Activated naive CD4-positive, alpha-beta T cell treated with anti-CD3 and anti-CD28 coated beads, Interleukin-2, amount 50 U/mL, for 16 hours (primary cell): Measurements from ENCODE around the gene ZNF699.
"Not testable (repeated sequence)": the region's sequence is repeated elsewhere in the genome, so short reads cannot be mapped to it uniquely, and the experiment has no call there.

Experiments used
- DNase-seq: peaks from one replicate; pipeline ENCODE4 v3.0.0-alpha.2; 2020

The ZNF699 gene

GRCh38 chr19:9309139-9309973 is at the start of gene ZNF699:
Gene ZNF699, minus strand, starts transcription at chr19:9309838. Its CDS starts 4,719 bp downstream, at chr19:9305119.
- peak; percentile 99 for DNase-seq

- no peak for DNase-seq
Measured at GRCh38 chr19:9354651-9355050, 45.0 kb upstream of the ZNF699 start.

GRCh38 chr19:9353011-9353410 is 43.4 kb upstream of the ZNF699 start:
- DNase-seq, result no peak

- no peak for DNase-seq
Measured at GRCh38 chr19:9352505-9352904, 42.9 kb upstream of the ZNF699 start.

DNA sequence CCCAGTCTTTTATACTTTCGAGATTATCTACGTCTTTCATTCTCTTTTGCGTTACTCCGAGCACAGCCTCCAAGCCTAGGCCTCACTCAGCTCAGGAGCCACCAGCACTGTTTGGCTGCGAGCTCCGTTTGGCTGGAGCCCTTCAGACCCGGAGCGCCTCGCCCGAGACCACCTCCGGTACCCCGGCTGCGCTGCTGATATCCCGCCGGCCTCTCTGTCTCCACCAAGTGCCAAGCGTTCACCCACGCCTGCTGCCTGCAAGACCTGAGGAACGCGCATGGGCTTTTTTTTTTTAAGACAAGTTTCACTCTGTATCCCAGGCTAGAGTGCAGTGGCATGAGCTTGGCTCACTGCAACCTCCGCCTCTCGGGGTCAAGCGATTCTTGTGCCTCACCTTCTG is 39.0 kb upstream of the ZNF699 start:
- no peak for DNase-seq

GRCh38 chr19:9348253-9348652 is 38.6 kb upstream of the ZNF699 start:
- no peak for DNase-seq

GRCh38 chr19:9345005-9345404 is 35.4 kb upstream of the ZNF699 start:
- DNase-seq, result no peak

DNA sequence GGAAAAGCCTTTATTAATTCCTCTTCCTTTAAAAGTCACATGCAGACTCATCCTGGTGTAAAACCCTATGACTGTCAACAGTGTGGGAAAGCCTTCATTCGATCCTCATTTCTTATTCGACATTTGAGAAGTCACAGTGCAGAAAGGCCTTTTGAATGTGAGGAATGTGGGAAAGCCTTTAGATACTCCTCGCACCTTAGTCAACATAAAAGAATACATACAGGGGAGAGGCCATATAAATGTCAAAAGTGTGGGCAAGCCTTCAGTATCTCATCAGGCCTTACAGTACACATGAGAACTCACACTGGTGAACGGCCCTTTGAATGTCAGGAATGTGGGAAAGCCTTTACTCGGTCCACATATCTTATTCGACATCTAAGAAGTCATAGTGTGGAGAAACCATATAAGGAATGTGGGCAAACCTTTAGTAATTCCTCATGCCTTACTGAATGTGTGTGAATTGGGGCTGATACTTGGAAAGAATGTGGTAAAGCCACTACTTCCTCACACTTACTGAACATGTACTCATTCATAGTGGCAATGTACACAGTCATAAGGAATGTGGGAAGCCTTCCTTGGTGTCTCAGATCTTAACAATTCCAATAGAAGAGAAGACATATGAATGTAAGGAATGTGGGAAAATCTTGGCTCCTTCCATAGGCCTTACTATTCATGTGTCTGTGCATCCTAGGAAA is 33.1 kb upstream of the ZNF699 start:
- DNase-seq, result no peak

GRCh38 chr19:9329999-9330398 is 20.4 kb upstream of the ZNF699 start:
- DNase-seq, result no peak

DNA sequence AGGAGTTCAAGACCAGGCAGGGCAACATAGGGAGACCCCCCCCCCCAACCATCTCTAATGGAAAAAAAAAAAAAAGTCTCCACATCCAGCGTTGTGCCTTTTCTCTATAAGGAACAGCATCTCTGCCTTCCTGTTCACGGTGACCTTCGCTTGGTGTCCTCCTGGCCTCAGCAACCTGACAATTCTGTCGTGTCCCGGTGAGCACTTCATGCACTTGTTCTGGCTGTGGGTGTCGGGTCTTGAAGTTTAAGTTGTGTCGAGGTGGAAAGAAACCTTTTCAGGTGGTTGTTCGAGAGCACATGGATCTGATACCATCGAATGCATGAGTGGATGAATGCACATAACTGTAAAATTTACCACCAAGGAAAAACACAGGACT is 14.9 kb upstream of the ZNF699 start:
- DNase-seq, result no peak

DNA sequence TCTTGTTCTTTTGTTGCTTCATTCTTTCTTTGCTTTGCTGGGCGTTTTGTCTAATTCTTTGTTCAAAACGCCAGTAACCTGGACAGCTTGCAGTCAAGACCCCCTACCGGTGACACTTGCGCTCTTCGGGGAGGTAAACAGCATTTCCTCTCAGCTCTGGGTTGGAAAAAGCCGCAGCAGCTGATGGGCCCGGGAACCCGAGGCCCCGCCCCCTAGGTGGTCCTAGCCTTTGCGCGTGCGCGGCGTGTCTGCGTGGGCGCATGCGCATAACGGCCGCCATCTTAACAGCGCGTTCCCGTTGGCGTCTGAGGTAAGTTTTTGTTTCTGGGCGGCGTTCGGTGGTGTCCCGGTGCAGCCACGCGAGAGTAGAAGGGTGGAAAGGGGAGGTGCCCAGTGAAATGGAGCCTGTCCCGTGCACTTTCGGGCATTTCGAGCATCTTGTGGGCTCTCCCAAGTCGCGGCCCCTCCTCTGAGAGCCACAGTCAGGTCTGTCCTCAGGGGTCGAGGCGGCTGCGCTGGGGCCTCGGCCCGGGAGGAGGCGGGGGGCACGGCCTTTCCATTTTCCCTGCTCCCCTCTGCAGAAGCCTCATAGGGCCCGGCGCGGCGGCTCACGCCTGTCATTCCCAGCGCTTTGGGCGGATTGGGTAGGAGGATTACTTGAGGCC is 14.4 kb upstream of the ZNF699 start, which contains the start of gene ZNF559:
Gene ZNF559, plus strand, starts transcription at position 261 of the 665 bp plus-strand sequence. CDS start 14,371 bp downstream, outside the sequence.
- DNase-seq, result peak; percentile 95

DNA sequence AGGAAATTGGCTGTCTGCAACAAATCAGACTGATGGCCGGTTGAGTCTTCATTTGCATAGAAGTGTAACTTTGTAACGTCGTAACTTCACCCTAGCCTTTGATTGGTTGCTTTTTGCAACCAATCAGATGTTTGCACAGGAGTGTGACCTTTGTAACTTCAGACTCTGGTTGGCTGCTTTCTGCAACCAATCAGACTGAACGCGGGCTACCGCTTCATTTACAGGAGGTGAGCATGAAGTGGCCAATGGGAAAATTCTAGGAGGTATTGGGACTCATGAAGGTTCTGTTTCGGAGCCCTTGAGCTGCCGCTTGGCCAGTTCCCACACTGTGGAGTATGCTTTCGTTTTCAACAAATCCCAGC is 13.9 kb upstream of the ZNF699 start:
- DNase-seq, result peak; percentile 38

- DNase-seq, result not testable (repeated sequence)
Measured at GRCh38 chr19:9322201-9322600, 12.6 kb upstream of the ZNF699 start.

- not testable (repeated sequence) for DNase-seq
Measured at GRCh38 chr19:9321756-9322155, 12.1 kb upstream of the ZNF699 start.

- no peak for DNase-seq
Measured at GRCh38 chr19:9321338-9321737, 11.7 kb upstream of the ZNF699 start.

DNA sequence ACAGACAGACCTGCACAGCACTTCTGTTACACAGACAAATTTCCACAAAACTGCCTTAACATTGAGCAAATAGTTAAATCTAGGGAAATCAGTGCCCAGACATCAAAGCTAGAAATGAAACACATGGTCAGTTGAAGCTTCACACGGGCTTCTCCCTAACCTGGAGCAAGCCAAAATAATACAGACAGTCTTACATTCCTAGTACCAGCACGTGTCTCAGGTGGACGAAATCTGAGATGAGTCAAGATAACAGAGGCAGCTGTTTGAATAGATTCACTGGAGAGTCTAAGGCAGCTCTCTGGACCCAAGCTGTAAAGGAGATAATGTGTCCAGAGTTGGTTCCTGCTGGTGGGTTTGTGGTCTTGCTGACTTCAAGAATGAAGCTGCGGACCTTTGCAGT is 4.1 kb upstream of the ZNF699 start:
- no peak for DNase-seq

DNA sequence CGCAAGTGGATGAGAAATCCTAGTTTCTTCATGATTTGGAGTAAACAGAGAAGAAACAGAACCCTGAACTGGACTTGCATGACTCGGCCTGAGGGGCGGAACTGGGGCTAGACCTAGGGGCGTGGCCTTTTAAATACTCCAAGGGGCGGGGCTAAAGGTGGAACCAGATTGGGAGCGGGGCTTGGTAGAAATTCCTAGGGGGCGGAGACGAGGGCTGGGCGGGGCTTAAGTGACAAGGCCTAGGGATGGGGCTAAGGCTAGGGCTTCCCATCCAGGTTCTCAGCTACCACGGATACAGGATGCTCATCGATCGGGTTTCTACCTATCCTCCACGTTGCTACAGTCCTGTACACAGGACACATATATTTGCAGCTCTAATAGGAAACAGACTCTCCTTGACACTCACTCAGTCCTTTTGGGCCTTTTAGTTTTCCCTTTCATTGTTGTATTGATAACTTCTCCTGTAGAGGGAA is 372 bp upstream of the ZNF699 start:
- no peak for DNase-seq

GRCh38 chr19:9308091-9308770 is 1.4 kb downstream of the ZNF699 start:
- no peak for DNase-seq

DNA sequence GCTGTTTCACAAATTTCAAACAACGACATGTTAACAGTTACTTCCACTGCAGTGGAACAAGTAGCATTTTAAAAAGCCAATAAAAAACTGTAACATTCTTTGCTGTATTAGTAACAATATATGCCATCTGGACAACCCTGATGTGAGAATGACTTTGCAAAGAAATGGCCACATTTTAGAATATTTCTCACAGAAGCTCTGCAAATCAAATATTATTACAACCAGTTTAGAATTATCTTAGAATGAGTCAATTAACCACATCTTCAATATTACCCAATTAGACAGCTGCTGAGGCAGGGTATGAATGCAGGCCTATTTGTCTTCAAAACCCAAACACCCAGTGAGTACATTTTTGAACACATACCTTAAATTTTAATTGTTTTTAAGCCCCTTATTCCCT is 3.2 kb downstream of the ZNF699 start:
- no peak for DNase-seq

DNA sequence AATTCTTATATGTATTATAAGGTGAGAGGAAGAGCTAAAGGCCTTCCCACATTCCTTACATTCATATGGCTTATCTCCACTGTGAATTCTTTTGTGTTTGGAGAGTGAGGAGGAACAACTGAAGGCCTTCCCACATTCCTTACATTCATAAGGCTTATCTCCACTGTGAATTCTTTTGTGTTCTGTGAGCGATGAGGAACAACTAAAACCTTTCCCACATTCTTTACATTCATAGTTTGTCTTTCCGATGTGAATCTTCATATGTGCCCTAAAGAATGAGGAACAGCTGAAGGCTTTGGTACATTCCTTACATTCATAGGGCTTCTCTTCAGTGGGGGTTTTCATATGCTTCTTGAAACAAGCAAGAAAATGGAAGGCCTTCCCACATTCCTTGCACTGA is 13.3 kb downstream of the ZNF699 start:
- no peak for DNase-seq

DNA sequence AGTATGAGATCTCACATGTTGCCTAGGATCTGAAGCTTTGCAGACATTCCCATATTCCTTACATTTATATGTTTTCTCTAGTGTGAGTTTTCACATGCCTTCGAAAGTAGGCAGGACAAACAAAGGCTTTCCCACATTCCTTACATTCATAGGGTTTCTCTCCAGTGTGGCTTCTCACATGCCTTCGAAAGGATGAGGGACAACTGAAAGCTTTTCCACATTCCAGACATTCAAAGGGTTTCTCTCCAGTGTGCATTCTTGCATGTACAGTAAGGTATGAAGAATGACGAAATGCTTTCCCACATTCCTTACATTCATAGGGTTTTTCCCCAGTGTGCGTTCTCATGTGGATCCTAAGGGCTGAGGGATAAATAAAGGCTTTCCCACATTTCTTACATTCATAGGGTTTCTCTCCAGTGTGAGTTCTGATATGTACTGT is 14.2 kb downstream of the ZNF699 start:
- DNase-seq, result no peak

- DNase-seq, result no peak
Measured at GRCh38 chr19:9289231-9289884, 20.3 kb downstream of the ZNF699 start.
